Right lobe of liver (tissue), 6 donors: ENCODE measurements around the gene APOC4. TPM values are rescaled to one million over a fixed set of nuclear protein-coding genes. Genes with fewer than 3 reads are reported as not detected.
"Not testable (repeated sequence)": the region's sequence is repeated elsewhere in the genome, so short reads cannot be mapped to it uniquely, and the experiment has no call there.

ENCODE experiments used
- ATAC-seq, 4 donors: fragments of 200-7000 bp; cut with Tn5 transposase; one replicate each; pipeline ENCODE4 v1.9.1; 2020; ENCODE audit warnings: mild to moderate bottlenecking in 4 of 4, moderate library complexity in 4 of 4
- DNase-seq, 3 donors: peaks; one replicate each; pipeline ENCODE4 v3.0.0-alpha.2; 2020
- H3K27ac ChIP-seq, 3 donors: fragments of 200-600 bp; one replicate each; pipeline ENCODE4 v1.8.0; 2022
- H3K27me3 ChIP-seq, 2 donors: fragments of 200-600 bp; one replicate each; pipeline ENCODE4 v1.8.0; 2022
- H3K36me3 ChIP-seq, 4 donors: fragments of 200-600 bp; sonication (generic) in 1 of 4; one replicate each; pipeline versions ENCODE4 v1.5.1 to v1.8.0; 2017 to 2022; ENCODE audit warnings: control low read depth in 1 of 4
- H3K4me1 ChIP-seq, 4 donors: fragments of 200-600 bp; sonication (generic) in 1 of 4; one replicate each; pipeline versions ENCODE4 v1.5.1 to v1.8.0; 2017 to 2022; ENCODE audit warnings: control low read depth in 1 of 4
- H3K4me3 ChIP-seq, 3 donors: fragments of 200-600 bp; one replicate each; pipeline ENCODE4 v1.8.0; 2022
- H3K9me3 ChIP-seq, 4 donors: fragments of 200-600 bp; sonication (generic) in 1 of 4; one replicate each; pipeline versions ENCODE4 v1.5.1 to v1.8.0; 2017 to 2022; ENCODE audit warnings: control low read depth in 1 of 4
- CTCF ChIP-seq, 4 donors: fragments of 200-600 bp in 3 of 4; fragments of 450-650 bp in 1 of 4; IDR thresholded peaks; one replicate each; pipeline versions ENCODE4 v1.5.1 to v1.8.0; 2016 to 2022; ENCODE audit warnings: antibody characterized with exemption in 4 of 4, mild to moderate bottlenecking in 2 of 4
- POLR2A ChIP-seq: fragments of 450-650 bp; IDR thresholded peaks from one replicate; pipeline ENCODE4 v1.6.1; 2017; ENCODE audit warnings: antibody characterized with exemption, mild to moderate bottlenecking
- WGBS: methylation state at CpG from one replicate; pipeline ENCODE4 v1.1.6; 2018; ENCODE audit warnings: low coverage, low lambda C conversion rate; ENCODE audit not compliant: insufficient coverage; ENCODE audit errors: missing lambda C conversion rate; 5-methylcytosine and 5-hydroxymethylcytosine counted together
- intact Hi-C, 2 donors: fragments of 100-400 bp; cut with DNase I; formaldehyde crosslinking; loops; one replicate each; pipeline versions ENCODE4 v1.11.2 to v1.14.1; 2022
- total RNA-seq, 6 experiments: library from RNA; depleted of rRNA in 2 of 6; stranded (reverse); fragments of >200 nt in 2 of 6; fragmentation: NEBNext Ultra II Directional in 3 of 6; extraction: Animal tissue kit (Norgen Biotek cat#: 25700) in 3 of 6; gene quantifications; one replicate each; pipeline versions ENCODE4 v1.1.0 to v1.2.4, GENCODE V29; 2016 to 2023
- donor health status: DM: no; HTN: yes; CAD: no.
- donor health status: DM: no; HTN: no; CAD: no.
- donor health status: DM: no; HTN: no; CAD: no.
- donor health status: DM: no; HTN: yes; CAD: no.
- donor health status: DM: no; HTN: yes; CAD: no.

The APOC4 gene
- total RNA-seq, 6 experiments from 2014 or later = 55.6 to 462 (median 203) TPM

GRCh38 chr19:44968118-44968517, 26.1 kb downstream of the APOC4 start:
- intact Hi-C loops = no loop called here
- no peaks in the 10 kb centered on the region for H3K27me3 ChIP-seq
- H3K4me1 ChIP-seq = no peaks in the 10 kb centered on the region
- no peaks in the 10 kb centered on the region for H3K9me3 ChIP-seq
- H3K27ac ChIP-seq = no peak overlapping the region
- peaks cover 0 to 55% (median 21%) of the 10 kb centered on the region in 4 donors for H3K36me3 ChIP-seq
- DNase-seq (no peak), ATAC-seq (no peak)
- WGBS = 90% methylated on average over 5 of the region's 5 CpGs
- TF ChIP-seq POLR2A (no peak), CTCF (IDR thresholded peaks at IDR 0.05) (no peak)
- H3K4me3 ChIP-seq = no peak overlapping the region

GRCh38 chr19:44968670-44969069, 26.6 kb downstream of the APOC4 start:
- DNase-seq = no peak
- no peak overlapping the region for H3K4me3 ChIP-seq
- H3K27ac ChIP-seq = no peak overlapping the region
- WGBS = no CpG with 5 or more reads among the region's 4 CpGs
- intact Hi-C loops = no loop called here
- H3K27me3 ChIP-seq = no peaks in the 10 kb centered on the region
- ATAC-seq = no peak
- peaks cover 0 to 54% (median 20%) of the 10 kb centered on the region in 4 donors for H3K36me3 ChIP-seq
- TF ChIP-seq CTCF (IDR thresholded peaks at IDR 0.05) (no peak), POLR2A (no peak)
- no peaks in the 10 kb centered on the region for H3K9me3 ChIP-seq
- peaks cover 0 to under 1% (median 0%) of the 10 kb centered on the region in 4 donors for H3K4me1 ChIP-seq

GRCh38 chr19:44969437-44969836, 27.4 kb downstream of the APOC4 start:
- H3K27me3 ChIP-seq = no peaks in the 10 kb centered on the region
- TF ChIP-seq CTCF (IDR thresholded peaks at IDR 0.05) (no peak), POLR2A (no peak)
- peaks cover 0 to 52% (median 19%) of the 10 kb centered on the region in 4 donors for H3K36me3 ChIP-seq
- WGBS = 92% methylated on average over 5 of the region's 5 CpGs
- no peak overlapping the region for H3K4me3 ChIP-seq
- DNase-seq (no peak), ATAC-seq (no peak)
- no peaks in the 10 kb centered on the region for H3K9me3 ChIP-seq
- peaks cover 0 to 8% (median 0%) of the 10 kb centered on the region in 4 donors for H3K4me1 ChIP-seq
- intact Hi-C loops = no loop called here
- H3K27ac ChIP-seq = no peak overlapping the region

- 83% methylated on average over 6 of the region's 6 CpGs for WGBS
- DNase-seq, H3K27me3 ChIP-seq, H3K9me3 ChIP-seq, H3K27ac ChIP-seq, ATAC-seq, intact Hi-C loops, H3K4me3 ChIP-seq: not testable (repeated sequence)
- Histone ChIP-seq H3K4me1 (peaks cover 0 to 17% (median 0%) of the 10 kb centered on the region in 4 donors), H3K36me3 (peaks cover 0 to 54% (median 22%) of the 10 kb centered on the region in 4 donors)
These were observed 29.4 kb downstream of the APOC4 start for GRCh38 chr19:44971451-44971850.

- ATAC-seq (no peak), DNase-seq (no peak)
- no peak for TF ChIP-seq CTCF (IDR thresholded peaks at IDR 0.05)
- no peak for TF ChIP-seq POLR2A
- H3K36me3 ChIP-seq = peaks cover 8 to 57% (median 24%) of the 10 kb centered on the region in 4 donors
- no peaks in the 10 kb centered on the region for H3K27me3 ChIP-seq
- intact Hi-C loops = no loop called here
- no peaks in the 10 kb centered on the region for H3K9me3 ChIP-seq
- no peak overlapping the region for H3K27ac ChIP-seq
- H3K4me1 ChIP-seq = peaks cover 0 to 17% (median 0%) of the 10 kb centered on the region in 4 donors
- 95% methylated on average over 4 of the region's 13 CpGs for WGBS
- no peak overlapping the region for H3K4me3 ChIP-seq
These were observed 30.8 kb downstream of the APOC4 start for GRCh38 chr19:44972802-44973201.
